ENCODE measurements around the gene SFMBT1. TPM values are rescaled to one million over a fixed set of nuclear protein-coding genes. Genes with fewer than 3 reads are reported as not detected.

The SFMBT1 gene
- total and polyA plus RNA-seq, 9 of the 15 experiments (the other 6 are each of a cell fraction or from before 2014, with no cell fraction given), result 0.76 to 6.6 (median 3.6) TPM

DNA sequence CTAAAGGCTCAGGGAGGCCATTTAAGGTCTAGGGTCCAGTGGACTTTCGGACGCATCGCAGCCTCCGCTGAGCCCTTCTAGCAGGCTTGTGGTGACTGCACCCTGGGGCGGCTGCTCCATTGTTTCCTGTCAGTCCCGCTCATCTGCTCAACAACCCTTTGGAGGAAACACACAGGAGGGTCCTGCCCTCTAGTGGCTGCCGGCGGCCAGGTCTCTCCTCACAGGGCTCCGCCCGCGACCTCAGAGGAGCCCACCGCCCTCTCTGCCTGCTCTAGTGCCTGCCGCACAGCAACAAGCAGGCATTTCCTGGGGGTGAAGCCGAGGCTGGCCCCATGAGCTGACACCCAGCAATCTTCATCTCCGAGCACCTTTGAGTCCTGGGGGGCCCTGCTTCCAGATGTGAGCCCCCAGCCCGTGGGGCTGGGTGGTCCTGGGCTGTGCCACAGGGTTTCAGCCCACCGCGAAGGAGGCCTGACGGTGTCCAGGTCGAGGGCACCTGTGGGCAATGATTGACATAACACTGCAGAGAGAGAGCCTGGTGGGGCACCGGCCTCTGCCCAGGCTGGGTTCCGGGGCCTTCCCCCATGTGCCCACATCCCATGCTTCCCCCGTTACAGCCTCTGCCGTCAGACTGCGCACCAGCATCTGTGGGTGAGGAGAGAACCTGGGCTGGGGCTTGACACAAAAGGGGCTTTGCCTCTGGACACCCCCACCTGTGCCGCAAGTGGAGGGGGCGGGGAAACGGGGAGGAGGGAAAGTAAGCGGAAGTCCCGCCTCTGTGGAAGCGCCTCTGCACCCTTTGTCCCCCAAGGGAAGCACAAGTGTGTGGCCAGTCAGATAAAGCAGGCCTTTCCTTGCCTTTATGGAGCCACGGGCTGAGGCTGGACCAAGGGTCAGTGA, 27.0 kb upstream of the SFMBT1 start (continued):
- TF ChIP-seq, protein P1, sequence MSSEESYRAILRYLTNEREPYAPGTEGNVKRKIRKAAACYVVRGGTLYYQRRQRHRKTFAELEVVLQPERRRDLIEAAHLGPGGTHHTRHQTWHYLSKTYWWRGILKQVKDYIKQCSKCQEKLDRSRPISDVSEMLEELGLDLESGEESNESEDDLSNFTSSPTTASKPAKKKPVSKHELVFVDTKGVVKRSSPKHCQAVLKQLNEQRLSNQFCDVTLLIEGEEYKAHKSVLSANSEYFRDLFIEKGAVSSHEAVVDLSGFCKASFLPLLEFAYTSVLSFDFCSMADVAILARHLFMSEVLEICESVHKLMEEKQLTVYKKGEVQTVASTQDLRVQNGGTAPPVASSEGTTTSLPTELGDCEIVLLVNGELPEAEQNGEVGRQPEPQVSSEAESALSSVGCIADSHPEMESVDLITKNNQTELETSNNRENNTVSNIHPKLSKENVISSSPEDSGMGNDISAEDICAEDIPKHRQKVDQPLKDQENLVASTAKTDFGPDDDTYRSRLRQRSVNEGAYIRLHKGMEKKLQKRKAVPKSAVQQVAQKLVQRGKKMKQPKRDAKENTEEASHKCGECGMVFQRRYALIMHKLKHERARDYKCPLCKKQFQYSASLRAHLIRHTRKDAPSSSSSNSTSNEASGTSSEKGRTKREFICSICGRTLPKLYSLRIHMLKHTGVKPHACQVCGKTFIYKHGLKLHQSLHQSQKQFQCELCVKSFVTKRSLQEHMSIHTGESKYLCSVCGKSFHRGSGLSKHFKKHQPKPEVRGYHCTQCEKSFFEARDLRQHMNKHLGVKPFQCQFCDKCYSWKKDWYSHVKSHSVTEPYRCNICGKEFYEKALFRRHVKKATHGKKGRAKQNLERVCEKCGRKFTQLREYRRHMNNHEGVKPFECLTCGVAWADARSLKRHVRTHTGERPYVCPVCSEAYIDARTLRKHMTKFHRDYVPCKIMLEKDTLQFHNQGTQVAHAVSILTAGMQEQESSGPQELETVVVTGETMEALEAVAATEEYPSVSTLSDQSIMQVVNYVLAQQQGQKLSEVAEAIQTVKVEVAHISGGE (CRISPR knock-in tag; IDR thresholded peaks at IDR 0.05), result peak in 1 of 3 experiments; percentile 64; a peak in 2 of 6 replicates
- TF ChIP-seq ETV1 (tag; conservative IDR thresholded peaks at IDR 0.05; ENCODE audit: low read depth) (0 out of 2 replicates have a peak, but pooled peaks have one; percentile 10), SREBF1 (IDR thresholded peaks at IDR 0.05; ENCODE audit: borderline replicate concordance, low read depth, low read length) (no peak), ZNF586 (CRISPR knock-in tag; conservative IDR thresholded peaks at IDR 0.05) (no peak), TSC22D4 (tag; IDR thresholded peaks at IDR 0.05) (no peak), ZNF263 (CRISPR knock-in tag; IDR thresholded peaks at IDR 0.05; ENCODE audit: borderline replicate concordance) (0 out of 2 replicates have a peak, but pooled peaks have one; percentile 16), SMARCE1 (IDR thresholded peaks at IDR 0.05) (no peak)
- TF ChIP-seq, protein P2, sequence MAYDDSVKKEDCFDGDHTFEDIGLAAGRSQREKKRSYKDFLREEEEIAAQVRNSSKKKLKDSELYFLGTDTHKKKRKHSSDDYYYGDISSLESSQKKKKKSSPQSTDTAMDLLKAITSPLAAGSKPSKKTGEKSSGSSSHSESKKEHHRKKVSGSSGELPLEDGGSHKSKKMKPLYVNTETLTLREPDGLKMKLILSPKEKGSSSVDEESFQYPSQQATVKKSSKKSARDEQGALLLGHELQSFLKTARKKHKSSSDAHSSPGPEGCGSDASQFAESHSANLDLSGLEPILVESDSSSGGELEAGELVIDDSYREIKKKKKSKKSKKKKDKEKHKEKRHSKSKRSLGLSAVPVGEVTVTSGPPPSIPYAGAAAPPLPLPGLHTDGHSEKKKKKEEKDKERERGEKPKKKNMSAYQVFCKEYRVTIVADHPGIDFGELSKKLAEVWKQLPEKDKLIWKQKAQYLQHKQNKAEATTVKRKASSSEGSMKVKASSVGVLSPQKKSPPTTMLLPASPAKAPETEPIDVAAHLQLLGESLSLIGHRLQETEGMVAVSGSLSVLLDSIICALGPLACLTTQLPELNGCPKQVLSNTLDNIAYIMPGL (CRISPR knock-in tag; IDR thresholded peaks at IDR 0.05), result no peak
- TF ChIP-seq, protein P3, sequence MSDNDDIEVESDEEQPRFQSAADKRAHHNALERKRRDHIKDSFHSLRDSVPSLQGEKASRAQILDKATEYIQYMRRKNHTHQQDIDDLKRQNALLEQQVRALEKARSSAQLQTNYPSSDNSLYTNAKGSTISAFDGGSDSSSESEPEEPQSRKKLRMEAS (CRISPR knock-in tag; IDR thresholded peaks at IDR 0.05), result peak; percentile 39; the same call in 1 of the 2 replicates
- TF ChIP-seq, protein P4, sequence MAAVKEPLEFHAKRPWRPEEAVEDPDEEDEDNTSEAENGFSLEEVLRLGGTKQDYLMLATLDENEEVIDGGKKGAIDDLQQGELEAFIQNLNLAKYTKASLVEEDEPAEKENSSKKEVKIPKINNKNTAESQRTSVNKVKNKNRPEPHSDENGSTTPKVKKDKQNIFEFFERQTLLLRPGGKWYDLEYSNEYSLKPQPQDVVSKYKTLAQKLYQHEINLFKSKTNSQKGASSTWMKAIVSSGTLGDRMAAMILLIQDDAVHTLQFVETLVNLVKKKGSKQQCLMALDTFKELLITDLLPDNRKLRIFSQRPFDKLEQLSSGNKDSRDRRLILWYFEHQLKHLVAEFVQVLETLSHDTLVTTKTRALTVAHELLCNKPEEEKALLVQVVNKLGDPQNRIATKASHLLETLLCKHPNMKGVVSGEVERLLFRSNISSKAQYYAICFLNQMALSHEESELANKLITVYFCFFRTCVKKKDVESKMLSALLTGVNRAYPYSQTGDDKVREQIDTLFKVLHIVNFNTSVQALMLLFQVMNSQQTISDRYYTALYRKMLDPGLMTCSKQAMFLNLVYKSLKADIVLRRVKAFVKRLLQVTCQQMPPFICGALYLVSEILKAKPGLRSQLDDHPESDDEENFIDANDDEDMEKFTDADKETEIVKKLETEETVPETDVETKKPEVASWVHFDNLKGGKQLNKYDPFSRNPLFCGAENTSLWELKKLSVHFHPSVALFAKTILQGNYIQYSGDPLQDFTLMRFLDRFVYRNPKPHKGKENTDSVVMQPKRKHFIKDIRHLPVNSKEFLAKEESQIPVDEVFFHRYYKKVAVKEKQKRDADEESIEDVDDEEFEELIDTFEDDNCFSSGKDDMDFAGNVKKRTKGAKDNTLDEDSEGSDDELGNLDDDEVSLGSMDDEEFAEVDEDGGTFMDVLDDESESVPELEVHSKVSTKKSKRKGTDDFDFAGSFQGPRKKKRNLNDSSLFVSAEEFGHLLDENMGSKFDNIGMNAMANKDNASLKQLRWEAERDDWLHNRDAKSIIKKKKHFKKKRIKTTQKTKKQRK (IDR thresholded peaks at IDR 0.05; ENCODE audit: borderline replicate concordance, low read depth, low read length), result no peak
- TF ChIP-seq, protein P5, sequence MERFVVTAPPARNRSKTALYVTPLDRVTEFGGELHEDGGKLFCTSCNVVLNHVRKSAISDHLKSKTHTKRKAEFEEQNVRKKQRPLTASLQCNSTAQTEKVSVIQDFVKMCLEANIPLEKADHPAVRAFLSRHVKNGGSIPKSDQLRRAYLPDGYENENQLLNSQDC (CRISPR knock-in tag; IDR thresholded peaks at IDR 0.05), result no peak

Data from K562 (cell line).